HG03175 (cell line): ENCODE data around the gene DDX20.
"Not testable (repeated sequence)": the region's sequence is repeated elsewhere in the genome, so short reads cannot be mapped to it uniquely, and the experiment has no call there.

Source experiments
- ATAC-seq: cut with Tn5 transposase; IDR thresholded peaks from one replicate; pipeline ENCODE4 v1.9.1; 2021; ENCODE audit warnings: mild to moderate bottlenecking, moderate library complexity; ENCODE audit not compliant: unreplicated experiment

DDX20 gene

GRCh38 chr1:111786669-111787207 lies 31.0 kb downstream of the DDX20 start:
- no peak for ATAC-seq

DNA sequence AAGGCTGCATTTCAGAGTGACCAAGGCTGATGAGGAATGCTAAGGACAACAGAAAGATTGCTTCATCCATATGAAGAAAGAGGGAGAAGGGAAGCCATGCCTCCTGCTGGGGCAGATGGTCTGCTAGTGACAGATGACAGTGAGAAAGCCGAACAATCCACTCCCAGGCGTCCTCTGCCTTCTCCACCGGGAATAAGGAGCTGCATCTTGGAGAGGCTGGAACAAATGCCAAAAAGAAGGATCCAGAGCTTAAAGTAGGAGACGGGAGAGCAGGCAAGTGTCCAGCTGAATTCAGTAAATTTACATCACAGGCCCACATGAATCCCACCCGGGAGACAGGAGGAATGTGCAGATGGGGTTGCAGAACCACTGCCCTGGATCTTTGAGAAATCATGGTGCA lies 33.4 kb downstream of the DDX20 start:
- ATAC-seq, result no peak

- no peak for ATAC-seq
Observed at GRCh38 chr1:111789666-111790316, 34.1 kb downstream of the DDX20 start.

GRCh38 chr1:111791776-111792175 lies 36.1 kb downstream of the DDX20 start:
- ATAC-seq, result no peak

DNA sequence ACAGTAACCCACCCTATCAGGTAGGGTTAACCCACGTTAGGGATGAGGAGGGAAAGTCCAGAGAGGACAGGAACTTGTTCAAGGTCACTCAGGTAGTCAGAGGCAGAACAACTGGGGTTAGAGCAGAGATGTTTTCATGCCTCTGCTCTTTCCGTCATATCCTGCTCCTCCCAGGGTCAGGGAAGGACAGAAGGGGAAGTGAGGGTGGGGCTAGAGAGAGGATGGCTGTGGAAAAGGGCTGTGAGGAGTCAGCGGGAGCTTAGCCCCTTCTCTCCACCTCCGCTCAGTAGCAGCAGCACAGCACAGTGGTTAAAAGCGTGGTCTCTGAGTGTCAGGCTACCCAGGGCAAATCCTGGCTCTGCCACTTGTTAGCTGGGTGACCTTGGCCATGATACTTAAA lies 36.5 kb downstream of the DDX20 start:
- ATAC-seq, result no peak

- ATAC-seq, result no peak
Observed at GRCh38 chr1:111793923-111794322, 38.2 kb downstream of the DDX20 start.

GRCh38 chr1:111795401-111795800 lies 39.7 kb downstream of the DDX20 start:
- no peak for ATAC-seq

GRCh38 chr1:111798580-111798979 lies 42.9 kb downstream of the DDX20 start:
- no peak for ATAC-seq

GRCh38 chr1:111799722-111800121 lies 44.0 kb downstream of the DDX20 start:
- ATAC-seq, result not testable (repeated sequence)

DNA sequence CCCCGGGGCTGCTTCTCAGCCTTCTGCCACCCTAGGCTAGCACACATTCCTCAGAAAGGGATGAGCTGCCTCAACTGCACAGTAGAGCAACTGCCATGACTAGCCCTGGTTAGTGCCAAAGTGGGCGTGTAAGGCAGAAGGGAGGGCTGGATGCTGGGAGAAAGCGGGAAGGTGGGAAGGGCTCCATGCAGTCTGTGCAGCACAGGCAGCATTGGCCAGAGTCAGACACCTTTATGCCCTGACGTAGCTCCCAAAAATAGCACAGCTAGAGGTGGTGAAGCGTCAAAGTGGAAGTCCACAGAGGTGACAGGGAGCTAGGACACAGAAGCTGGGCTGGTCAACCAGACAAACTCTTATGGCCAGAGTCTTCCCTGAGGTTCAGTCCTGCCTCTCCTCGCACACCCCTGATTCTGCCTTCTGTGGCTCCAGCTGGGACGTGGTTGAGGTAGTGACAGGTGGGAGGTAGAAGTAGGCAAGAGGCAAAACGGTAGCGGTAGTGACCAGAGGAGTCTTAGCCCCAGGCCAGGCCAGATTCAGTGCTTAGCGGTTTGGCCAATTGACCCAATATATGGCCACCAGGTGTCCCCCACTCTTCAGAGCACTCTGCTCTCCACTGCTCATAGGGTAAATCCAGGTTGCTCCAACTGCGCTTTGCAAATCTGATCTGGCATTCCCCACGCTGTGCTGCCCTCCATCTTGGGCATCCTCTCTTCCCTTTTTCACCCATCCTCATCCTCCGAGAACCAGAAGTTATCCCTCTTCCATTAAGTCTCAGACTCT lies 45.6 kb downstream of the DDX20 start:
- ATAC-seq, result no peak

- ATAC-seq, result no peak
Observed at GRCh38 chr1:111802110-111802509, 46.4 kb downstream of the DDX20 start.

DNA sequence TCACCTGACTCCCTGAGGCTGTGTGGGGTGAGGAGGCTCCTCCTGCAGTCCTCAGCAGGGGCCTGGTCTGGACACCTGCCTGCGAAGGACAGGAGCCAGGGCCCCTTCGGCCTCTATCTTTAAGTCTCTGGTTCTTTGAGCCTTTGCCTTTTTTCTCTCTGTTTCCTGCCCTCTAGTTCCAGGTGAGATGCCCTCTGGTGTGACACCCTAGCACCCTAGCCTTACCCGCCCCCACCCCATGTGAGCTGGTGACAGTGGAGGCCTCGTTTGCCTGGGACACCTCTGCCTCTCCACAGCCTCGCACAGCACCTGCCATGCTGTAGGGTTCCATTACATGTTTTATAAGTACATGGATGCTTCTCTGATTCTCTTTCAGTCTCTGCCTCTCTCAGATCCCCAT lies 47.3 kb downstream of the DDX20 start:
- no peak for ATAC-seq

DNA sequence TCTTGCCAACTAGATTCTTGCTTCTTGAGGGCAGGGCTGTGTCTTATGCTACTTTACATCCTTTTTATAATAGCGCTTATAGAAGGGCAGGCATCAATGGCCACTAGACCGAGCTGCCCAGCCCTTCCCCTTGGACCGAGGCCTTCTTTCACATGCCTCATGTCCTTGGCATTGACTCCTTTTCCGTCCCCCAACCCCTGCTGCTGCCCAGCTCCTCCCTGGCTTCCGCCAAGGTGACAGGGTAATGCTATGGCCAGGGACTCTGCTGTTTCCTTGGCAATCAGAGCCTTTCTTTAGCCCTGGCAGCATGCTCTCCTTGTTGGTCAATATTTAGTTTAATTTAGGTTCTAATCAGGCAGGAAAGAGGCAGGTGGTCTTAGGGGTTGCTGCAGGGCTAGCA lies 48.2 kb downstream of the DDX20 start:
- ATAC-seq, result no peak

DNA sequence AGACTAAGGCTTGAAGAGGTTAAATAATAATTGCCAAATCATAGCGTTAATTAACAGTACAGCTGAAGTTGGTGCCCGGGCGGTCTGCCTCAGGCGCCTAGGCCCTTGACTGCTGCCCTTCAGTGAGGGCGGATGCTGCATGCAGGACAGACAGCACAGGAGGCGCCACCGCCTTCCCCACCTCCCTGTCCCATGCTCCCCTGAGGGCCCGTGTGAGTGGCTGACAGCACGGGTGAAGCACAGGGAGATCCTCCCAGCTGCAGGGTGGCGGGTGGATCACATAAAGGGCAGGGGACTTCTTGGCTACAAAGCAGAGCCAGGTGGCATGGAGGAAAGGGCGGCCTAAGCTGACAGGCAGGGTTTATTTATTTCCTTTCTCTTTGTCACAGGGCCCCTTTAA lies 49.1 kb downstream of the DDX20 start:
- no peak for ATAC-seq

DNA sequence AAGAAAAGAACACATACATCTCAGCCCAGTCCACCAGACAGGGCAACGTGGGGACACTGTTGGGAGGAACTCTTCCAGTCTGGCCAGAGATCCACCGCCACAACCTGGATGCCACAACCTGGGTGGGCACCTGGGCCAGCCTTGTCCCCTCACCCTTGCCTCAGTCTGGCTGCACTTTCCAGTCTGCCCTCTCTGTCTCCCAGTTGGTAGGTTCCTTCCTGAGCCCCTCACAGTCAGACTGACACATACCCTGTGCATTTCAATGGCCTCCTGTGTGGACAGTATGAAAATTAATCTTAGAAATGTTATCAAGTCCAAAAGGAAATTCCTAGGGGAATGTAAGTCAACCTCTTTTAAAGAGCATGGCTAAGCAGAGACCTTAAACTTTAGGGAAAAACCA lies 49.5 kb downstream of the DDX20 start:
- ATAC-seq, result no peak

DNA sequence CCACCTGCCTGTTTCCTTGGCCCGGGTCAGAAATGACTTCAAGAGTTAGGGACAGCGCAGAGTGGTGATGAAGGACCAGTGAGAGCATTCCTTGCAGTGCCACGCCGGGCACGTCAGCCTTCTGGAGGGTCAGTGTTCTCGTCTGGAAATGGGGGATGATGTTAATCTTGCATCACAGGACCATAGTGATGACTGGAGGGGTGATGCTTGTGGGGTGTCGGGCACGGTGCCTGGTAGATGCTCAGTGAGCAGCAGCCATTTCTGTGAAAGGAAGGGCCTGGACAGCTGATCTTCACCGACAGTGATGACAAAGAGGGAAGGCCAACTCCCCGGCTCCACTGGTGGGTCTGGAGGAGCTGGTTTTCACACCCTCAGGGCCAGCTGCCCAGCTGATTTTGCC lies 56.2 kb downstream of the DDX20 start:
- no peak for ATAC-seq

DNA sequence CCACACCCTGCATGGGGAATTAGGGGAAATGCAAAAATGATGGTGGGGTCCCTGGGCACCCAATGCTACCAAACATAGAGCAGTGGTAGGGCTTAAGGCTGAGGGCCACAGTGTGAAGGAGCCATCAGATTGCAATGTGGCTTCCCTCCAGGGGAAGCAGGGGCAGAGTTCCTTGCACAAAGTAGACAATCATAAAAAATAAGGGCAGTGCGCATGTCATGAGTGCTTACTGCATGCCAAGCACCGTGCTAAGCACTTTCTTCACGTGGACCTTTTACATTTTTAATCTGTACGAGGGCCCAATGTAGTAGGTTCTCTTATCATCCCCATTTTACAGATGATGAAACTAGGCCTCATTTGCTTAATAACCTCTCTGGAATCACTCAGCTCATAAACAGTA lies 56.6 kb downstream of the DDX20 start:
- no peak for ATAC-seq

GRCh38 chr1:111813440-111814304 lies 58.0 kb downstream of the DDX20 start:
- no peak for ATAC-seq

GRCh38 chr1:111814305-111814628 lies 58.6 kb downstream of the DDX20 start:
- ATAC-seq, result no peak

GRCh38 chr1:111814642-111815041 lies 58.9 kb downstream of the DDX20 start:
- ATAC-seq, result no peak
